Mesodermal cell (in vitro differentiated cells): ENCODE data around the gene APOO. TPM values are rescaled to one million over a fixed set of nuclear protein-coding genes. Genes with fewer than 3 reads are reported as not detected.

Source experiments
- H3K27ac ChIP-seq: 2 replicates; pipeline ENCODE4 v1.7.0; 2013; ENCODE audit warnings: mild to moderate bottlenecking, low read depth, low read length, moderate library complexity; ENCODE audit not compliant: severe bottlenecking
- H3K36me3 ChIP-seq: 2 replicates; pipeline ENCODE4 v1.7.1; 2013; ENCODE audit warnings: mild to moderate bottlenecking, low read length, moderate library complexity; ENCODE audit not compliant: control insufficient read depth, insufficient read depth
- H3K4me1 ChIP-seq: one replicate; pipeline ENCODE4 v1.7.1; 2013; ENCODE audit warnings: mild to moderate bottlenecking, low read length; ENCODE audit not compliant: insufficient read depth, control insufficient read depth, poor library complexity, severe bottlenecking
- H3K4me3 ChIP-seq: 2 replicates; pipeline ENCODE4 v1.7.0; 2013; ENCODE audit warnings: low read length, control low read depth, mild to moderate bottlenecking; ENCODE audit not compliant: insufficient read depth, poor library complexity, severe bottlenecking; ENCODE audit errors: extremely low read depth
- H3K9me3 ChIP-seq: 2 replicates; pipeline ENCODE4 v1.7.1; 2013; ENCODE audit warnings: mild to moderate bottlenecking, low read length, moderate library complexity; ENCODE audit not compliant: control insufficient read depth
- WGBS, 2 experiments: methylation state at CpG; one replicate each; pipeline ENCODE4 v1.1.5; 2013; ENCODE audit warnings: missing lambda C conversion rate in 2 of 2; ENCODE audit not compliant: insufficient coverage in 2 of 2; 5-methylcytosine and 5-hydroxymethylcytosine counted together
- polyA plus RNA-seq, 2 experiments: library from polyadenylated mRNA; stranded (reverse); fragments of 50-300 nt; gene quantifications; one replicate each; pipeline ENCODE4 v1.2.3, GENCODE V29; 2013

Gene APOO
- polyA plus RNA-seq (2013, experiment 1 of 2): 30.2 TPM
- 45.9 TPM for polyA plus RNA-seq (2013, experiment 2 of 2)

DNA sequence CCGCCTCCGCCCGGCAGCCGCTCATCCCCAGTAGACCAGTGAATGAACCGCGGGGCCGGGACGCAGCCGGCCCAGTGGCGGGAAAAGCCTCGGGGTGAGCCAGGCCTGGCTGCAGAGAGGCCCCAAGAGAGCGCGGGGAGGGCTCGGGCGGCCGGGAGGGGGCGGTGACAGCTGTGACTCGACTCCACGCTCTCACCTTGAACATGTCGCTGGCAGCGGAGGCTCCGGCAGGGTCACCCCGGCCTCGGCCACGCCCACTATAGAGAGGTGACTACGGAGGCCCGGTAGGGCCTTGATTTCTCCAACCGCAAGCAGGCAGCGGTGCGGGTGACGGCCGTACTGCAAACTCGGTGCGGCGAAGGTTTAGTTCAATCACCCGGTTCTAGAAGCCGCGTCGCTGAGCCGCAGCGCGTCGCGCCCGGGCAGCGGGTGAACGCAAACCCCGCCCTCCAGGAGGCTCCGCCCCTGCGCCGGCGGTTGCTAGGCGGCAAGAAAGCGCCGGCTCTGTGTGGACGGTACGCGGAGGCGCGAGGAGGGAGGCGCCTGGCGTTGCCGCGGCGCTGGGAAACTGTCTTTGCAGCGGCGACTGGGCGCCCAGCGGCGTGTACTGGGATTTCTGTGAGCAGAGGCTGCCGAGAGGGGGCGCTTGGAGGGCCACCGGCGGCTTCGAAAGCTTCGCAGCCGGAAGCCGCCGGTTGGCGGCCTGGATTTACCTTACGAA is at the start of gene APOO, which contains the start of gene CXorf58:
TSS of gene APOO (minus strand) at position 441 of the 721 bp plus-strand sequence. CDS start at position 205, 236 bp downstream.
TSS of gene CXorf58 (plus strand) at position 509 of the 721 bp plus-strand sequence. CDS start 2,297 bp downstream, outside the sequence.
- Histone ChIP-seq H3K36me3 (no peaks in the 10 kb centered on the region), H3K4me3 (peak within 1 kb of the TSS; percentile 58), H3K4me1 (no peaks in the 10 kb centered on the region), H3K9me3 (no peaks in the 10 kb centered on the region), H3K27ac (peak within 1 kb of the TSS; percentile 85)
- 0 to 1% methylated on average over 24 to 44 of the region's 81 CpGs for WGBS, 2 experiments

DNA sequence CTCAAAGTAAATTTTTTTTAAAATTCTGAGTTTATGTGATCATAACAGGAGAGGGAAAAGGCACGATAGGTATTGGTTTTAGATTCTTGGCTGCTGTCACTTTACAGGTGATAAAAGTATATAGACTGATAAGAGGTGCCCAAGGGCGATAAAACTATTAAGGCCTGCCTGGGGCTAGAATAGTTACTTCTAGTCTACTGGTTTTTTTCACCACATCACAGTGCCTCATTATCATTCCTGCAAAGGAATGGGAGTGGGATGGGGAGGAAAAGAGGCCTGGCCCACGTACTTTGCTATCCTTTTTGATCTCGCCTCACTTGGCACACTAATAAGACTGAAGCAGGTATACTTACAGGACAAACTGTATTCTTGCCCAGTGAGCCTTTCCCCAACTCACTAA is 46.7 kb upstream of the APOO start:
- Histone ChIP-seq H3K4me3 (no peak overlapping the region), H3K36me3 (no peaks in the 10 kb centered on the region), H3K27ac (no peak overlapping the region), H3K9me3 (no peaks in the 10 kb centered on the region), H3K4me1 (no peaks in the 10 kb centered on the region)
- no CpG with 5 or more reads among the region's 4 CpGs for WGBS, 2 experiments

DNA sequence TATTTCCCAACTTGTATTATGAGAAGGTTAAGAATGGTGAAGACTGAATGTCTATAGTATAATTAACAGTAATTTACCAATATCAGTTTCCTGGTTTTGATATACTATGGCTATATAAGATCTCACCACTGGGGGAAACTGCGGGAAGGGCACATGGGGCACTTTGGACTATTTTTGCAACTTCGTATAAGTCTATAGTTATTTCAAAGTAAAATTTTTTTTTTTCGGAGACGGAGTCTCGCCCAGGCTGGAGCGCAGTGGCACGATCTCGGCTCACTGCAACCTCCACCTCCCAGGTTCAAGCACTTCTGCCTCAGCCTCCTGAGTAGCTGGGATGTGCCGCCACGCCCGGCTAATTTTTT is 46.2 kb upstream of the APOO start:
- no peak overlapping the region for H3K4me3 ChIP-seq
- 100% methylated on average over 1 to 2 of the region's 11 CpGs for WGBS, 2 experiments
- no peak overlapping the region for H3K27ac ChIP-seq
- no peaks in the 10 kb centered on the region for H3K4me1 ChIP-seq
- H3K9me3 ChIP-seq: no peaks in the 10 kb centered on the region
- H3K36me3 ChIP-seq: no peaks in the 10 kb centered on the region

DNA sequence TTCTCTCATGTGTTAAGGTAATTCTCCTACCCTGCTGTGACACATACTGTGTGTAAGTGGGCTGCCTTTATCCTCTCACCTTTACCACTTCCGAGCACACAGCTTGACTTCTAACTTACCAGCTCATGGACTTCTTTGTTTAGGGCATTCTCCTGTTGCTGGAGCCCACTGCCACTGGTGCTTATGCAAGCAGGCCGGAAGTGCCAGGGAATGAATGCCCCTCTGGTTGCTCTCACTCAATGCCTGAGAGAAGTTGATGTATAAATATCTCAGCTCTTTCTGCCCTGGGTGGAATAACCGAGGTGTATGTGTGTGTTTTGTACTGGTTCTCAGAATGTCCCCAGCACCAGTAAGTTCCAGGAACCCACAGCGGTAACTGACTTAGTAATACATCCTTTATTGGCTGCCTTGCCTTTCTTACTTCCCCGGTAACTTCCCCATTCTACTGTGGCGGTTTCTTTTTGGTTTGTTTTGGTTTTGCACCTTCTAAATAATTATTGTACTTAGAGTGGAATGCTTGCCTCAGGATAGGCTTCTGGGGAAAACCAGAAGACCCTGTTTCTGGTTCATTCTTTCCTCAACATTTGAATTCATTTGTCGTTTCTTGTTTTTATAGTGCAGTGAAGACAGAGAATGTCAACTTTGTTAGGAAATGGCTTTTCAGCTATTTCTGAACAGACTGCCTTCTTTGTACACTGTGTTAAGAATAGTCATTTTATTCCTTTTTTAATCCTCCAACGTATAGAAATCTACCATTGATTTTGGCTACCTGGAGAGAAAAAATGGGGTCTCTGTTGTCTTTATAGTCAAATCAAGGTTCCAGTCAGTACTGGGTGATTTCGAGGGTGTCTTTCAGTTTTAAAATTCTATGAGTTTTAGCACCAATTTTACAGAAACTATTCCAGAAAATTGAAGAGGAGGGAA is 45.5 kb upstream of the APOO start:
- Histone ChIP-seq H3K4me1 (no peaks in the 10 kb centered on the region), H3K27ac (no peak overlapping the region), H3K9me3 (no peaks in the 10 kb centered on the region), H3K36me3 (no peaks in the 10 kb centered on the region), H3K4me3 (no peak overlapping the region)
- WGBS, 2 experiments: no CpG with 5 or more reads among the region's 9 CpGs

DNA sequence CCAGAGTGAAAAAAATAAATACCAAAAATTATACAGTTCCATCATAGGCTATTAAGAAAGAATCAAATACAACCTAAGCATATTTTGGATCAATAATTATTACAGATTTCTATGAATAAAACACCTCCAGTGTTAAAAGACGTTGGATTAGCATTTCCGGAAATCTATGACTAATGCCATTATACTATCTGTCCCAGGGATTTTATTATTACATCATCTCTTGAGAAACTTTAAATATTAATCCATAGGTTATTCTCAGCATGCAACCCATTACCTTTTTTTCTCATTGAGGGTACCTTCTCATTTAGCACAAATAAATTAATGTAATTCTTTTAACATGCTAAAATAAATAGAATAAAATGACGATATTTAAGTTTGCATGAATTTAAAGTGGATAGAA is 44.7 kb upstream of the APOO start:
- Histone ChIP-seq H3K27ac (no peak overlapping the region), H3K36me3 (no peaks in the 10 kb centered on the region), H3K9me3 (no peaks in the 10 kb centered on the region), H3K4me3 (no peak overlapping the region), H3K4me1 (no peaks in the 10 kb centered on the region)
- no CpG with 5 or more reads among the region's 3 CpGs for WGBS, 2 experiments

DNA sequence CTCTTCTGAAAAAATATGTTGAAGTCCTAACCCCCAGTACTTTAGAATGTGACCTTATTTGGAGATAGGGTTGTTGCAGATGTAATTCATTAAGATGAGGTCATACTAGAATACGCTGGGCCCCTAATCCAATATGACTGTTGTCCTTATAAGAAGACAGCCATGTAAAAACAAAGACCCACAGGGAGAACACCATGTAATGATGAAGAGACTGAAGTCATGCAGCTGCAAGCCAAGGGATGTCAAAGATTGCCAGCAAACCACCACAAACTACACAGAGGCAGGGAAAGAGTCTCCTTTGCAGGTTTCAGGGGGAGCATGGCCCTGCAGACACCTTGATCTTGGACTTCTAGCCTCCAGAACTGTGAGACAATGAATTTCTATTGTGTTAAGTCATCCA is 37.5 kb upstream of the APOO start:
- H3K27ac ChIP-seq: no peak overlapping the region
- H3K36me3 ChIP-seq: no peaks in the 10 kb centered on the region
- H3K4me1 ChIP-seq: no peaks in the 10 kb centered on the region
- no CpG with 5 or more reads among the region's 1 CpG for WGBS, 2 experiments
- no peaks in the 10 kb centered on the region for H3K9me3 ChIP-seq
- H3K4me3 ChIP-seq: no peak overlapping the region

DNA sequence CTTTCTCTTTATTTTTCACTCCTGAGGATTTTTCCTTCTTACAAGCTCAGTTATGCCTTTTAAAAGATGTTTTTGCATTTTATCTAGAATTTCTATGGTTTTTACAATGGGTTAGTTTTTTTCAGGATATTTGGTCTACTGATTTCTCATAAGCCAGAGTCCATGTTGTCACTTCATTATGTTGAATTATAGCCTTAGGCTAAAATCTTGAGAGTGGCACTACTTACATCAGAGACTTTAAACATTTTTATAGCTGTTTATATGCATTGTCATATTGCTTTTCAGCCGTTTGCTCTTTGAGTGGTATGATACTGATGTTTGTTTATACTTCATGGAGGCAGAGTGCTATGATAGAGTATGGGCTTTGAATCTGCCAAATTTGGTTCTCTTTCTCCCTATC is 36.5 kb upstream of the APOO start:
- Histone ChIP-seq H3K36me3 (no peaks in the 10 kb centered on the region), H3K4me3 (no peak overlapping the region), H3K27ac (no peak overlapping the region), H3K9me3 (no peaks in the 10 kb centered on the region), H3K4me1 (no peaks in the 10 kb centered on the region)
- WGBS, 2 experiments: no CpG with 5 or more reads among the region's 1 CpG

DNA sequence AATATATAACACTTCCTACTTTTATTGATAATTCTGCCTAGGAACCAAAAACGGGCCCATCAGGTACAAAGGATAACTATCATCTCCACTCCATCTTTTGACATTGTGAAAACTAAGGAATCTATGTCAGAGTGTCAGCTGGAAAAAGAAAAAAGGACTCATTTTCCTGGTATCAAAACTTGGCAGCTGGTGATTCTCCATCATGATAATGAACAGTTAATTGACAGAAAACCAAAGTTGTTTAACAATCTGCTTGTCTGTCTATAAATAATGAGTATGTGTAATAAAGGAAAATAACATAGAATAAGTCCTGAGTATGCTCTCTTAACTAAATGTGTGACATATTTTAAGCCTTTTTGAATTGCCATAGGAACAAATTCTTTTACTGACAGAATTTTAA is 31.5 kb upstream of the APOO start:
- no peak overlapping the region for H3K27ac ChIP-seq
- no peaks in the 10 kb centered on the region for H3K9me3 ChIP-seq
- no peak overlapping the region for H3K4me3 ChIP-seq
- H3K4me1 ChIP-seq: no peaks in the 10 kb centered on the region
- H3K36me3 ChIP-seq: no peaks in the 10 kb centered on the region
- no CpG with 5 or more reads among the region's 1 CpG for WGBS, 2 experiments

DNA sequence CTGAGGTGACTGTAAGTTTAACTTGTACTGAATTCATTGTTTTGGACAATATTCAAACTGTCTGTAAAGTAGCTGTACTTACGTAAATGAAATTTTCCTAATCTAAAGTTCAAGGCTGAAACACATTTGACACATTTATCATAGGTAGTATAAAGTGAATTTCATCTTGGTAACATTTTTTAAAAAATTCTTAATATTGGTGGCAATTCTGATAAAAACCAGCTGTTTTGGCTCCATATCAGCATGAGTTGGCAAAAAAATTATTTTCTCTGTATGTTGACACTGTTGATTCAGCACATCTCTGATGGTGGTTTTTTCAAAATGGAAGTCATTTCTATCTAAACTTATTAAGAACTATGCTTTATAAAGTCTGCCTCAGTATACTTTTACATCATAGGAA is 31.0 kb upstream of the APOO start:
- H3K9me3 ChIP-seq: no peaks in the 10 kb centered on the region
- no peaks in the 10 kb centered on the region for H3K4me1 ChIP-seq
- no peak overlapping the region for H3K4me3 ChIP-seq
- WGBS, 2 experiments: no CpG with 5 or more reads among the region's 1 CpG
- H3K36me3 ChIP-seq: no peaks in the 10 kb centered on the region
- H3K27ac ChIP-seq: no peak overlapping the region

DNA sequence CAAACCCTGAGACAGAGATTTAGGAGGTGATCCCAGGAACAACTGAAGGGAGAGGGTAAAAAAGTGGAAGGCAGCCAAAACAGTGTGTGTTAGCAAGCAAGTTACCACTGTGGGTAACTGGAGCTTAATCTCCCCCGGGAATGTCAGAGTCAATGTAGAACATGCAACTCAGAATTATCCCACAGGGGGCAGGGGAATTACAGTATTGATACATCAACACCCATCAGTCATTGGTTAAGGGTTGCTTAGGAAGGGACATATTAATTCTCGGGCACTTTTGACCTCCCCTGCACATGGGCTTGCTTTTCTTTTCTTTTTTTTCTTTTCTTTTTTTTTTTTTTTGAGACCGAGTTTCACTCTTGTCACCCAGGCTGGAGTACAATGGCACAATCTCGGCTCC is 29.4 kb upstream of the APOO start:
- no peak overlapping the region for H3K27ac ChIP-seq
- no peaks in the 10 kb centered on the region for H3K36me3 ChIP-seq
- H3K4me1 ChIP-seq: no peaks in the 10 kb centered on the region
- no peak overlapping the region for H3K4me3 ChIP-seq
- WGBS, 2 experiments: no CpG with 5 or more reads among the region's 4 CpGs
- no peaks in the 10 kb centered on the region for H3K9me3 ChIP-seq

DNA sequence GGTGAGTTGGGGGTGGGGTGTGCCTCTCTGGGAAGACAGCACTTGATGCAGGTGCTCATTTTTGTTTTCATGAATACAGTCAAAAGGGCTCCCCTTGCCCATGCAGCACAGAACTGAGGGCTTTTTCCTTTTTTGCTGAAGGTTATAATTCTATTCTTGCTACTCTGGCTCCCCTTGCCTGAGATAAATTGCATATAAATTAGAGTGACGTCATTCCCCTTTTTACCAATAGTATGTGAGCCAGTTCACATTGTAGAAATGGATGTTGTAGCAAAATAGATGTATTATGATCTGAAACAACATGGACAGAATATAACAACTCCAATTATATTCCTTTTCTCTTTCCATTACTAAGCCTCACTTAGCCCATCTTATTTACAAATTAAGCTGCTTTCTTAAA is 28.4 kb upstream of the APOO start:
- no CpG with 5 or more reads among the region's 1 CpG for WGBS, 2 experiments
- Histone ChIP-seq H3K4me3 (no peak overlapping the region), H3K4me1 (no peaks in the 10 kb centered on the region), H3K9me3 (no peaks in the 10 kb centered on the region), H3K27ac (no peak overlapping the region), H3K36me3 (no peaks in the 10 kb centered on the region)
